K562 (cell line): ENCODE data around the gene NPEPPS. TPM values are rescaled to one million over a fixed set of nuclear protein-coding genes. Genes with fewer than 3 reads are reported as not detected.
A peak's percentile ranks its signal among the peaks of the same experiment; 100 is the strongest.

ENCODE experiments used
- GTF2F1 ChIP-seq: IDR thresholded peaks from 2 replicates; pipeline ENCODE4 v1.6.1; 2011; ENCODE audit warnings: low read depth, low read length, improper control_type of control experiment
- GTF3C2 ChIP-seq: IDR thresholded peaks from 3 replicates; pipeline ENCODE4 v1.6.1; 2011; ENCODE audit warnings: borderline replicate concordance, mild to moderate bottlenecking, moderate library complexity; ENCODE audit not compliant: insufficient read length; ENCODE audit errors: extremely low read depth
- HBP1 ChIP-seq: fragments of 450-650 bp; formaldehyde crosslinking; IDR thresholded peaks from 2 replicates; pipeline ENCODE4 v1.4.0; 2022; ENCODE audit warnings: missing genetic modification characterization
- HMGN3 ChIP-seq: IDR thresholded peaks from 2 replicates; pipeline ENCODE4 v1.6.1; 2011; ENCODE audit warnings: borderline replicate concordance, low read depth, mild to moderate bottlenecking, mixed read lengths, low read length; ENCODE audit not compliant: insufficient read length; ENCODE audit errors: extremely low read depth
- NONO ChIP-seq, 2 experiments: fragments of 200-400 bp in 1 of 2; fragments of 450-650 bp in 1 of 2; formaldehyde crosslinking in 1 of 2; IDR thresholded peaks; 2 replicates each; pipeline ENCODE4 v1.6.1; 2017; ENCODE audit warnings: low read depth in 2 of 2, mild to moderate bottlenecking in 2 of 2, moderate library complexity in 2 of 2, low read length in 1 of 2
- NR0B1 ChIP-seq: fragments of 450-650 bp; IDR thresholded peaks from one replicate; pipeline ENCODE4 v1.6.1; 2018; ENCODE audit warnings: mild to moderate bottlenecking, moderate library complexity; ENCODE audit not compliant: partially characterized antibody
- TSHZ1 ChIP-seq: fragments of 250-450 bp; sonication (Bioruptor Pico); IDR thresholded peaks from 2 replicates; pipeline ENCODE4 v1.4.0; 2020; ENCODE audit warnings: mild to moderate bottlenecking, moderate library complexity
- ZKSCAN1 ChIP-seq: fragments of 150-350 bp; IDR thresholded peaks from 2 replicates; pipeline ENCODE4 v1.6.1; 2016; ENCODE audit warnings: low read depth, low read length
- polyA plus RNA-seq, 8 experiments: library from polyadenylated mRNA; depleted of rRNA in 4 of 8; stranded (reverse) in 5 of 8; unstranded in 3 of 8; fragments of >200 nt; fragmentation: Nextera tagmentation in 2 of 8; fragmentation: Illumina TruSeq in 1 of 8; extraction: Ambion mirVana in 2 of 8; extraction: Trizol in 1 of 8; gene quantifications; 2 replicates each; pipeline versions ENCODE4 v1.2.1 to v1.2.3, GENCODE V29; 2011 to 2014; ENCODE audit warnings: inconsistent platforms in 1 of 8, missing spikeins in 1 of 8
- total RNA-seq, 7 experiments: library from RNA; depleted of rRNA in 6 of 7; stranded (reverse); fragments of >200 nt in 6 of 7; fragmentation: Illumina TruSeq in 2 of 7; extraction: Trizol in 2 of 7; gene quantifications; 2 replicates each; pipeline versions ENCODE4 v1.2.1 to v1.2.3, GENCODE V29; 2011 to 2021; ENCODE audit warnings: low replicate concordance in 1 of 7

NPEPPS gene
- total and polyA plus RNA-seq, 9 of the 15 experiments (the other 6 are each of a cell fraction or from before 2014, with no cell fraction given): 21.4 to 108 (median 46.0) TPM

- TF ChIP-seq NR0B1: no peak
- peak; percentile 1 for TF ChIP-seq HMGN3
- TF ChIP-seq GTF2F1: no peak
- TF ChIP-seq NONO (IDR thresholded peaks at IDR 0.05; ENCODE audit: low read depth in 2 of 2, low read length in 1 of 2): peak in 1 of 2 experiments; percentile 91; a peak in 2 of 4 replicates
- TF ChIP-seq GTF3C2: no peak
- TF ChIP-seq TSHZ1: no peak
- TF ChIP-seq ZKSCAN1: no peak; the same call in 1 of the 2 replicates
- TF ChIP-seq HBP1: no peak
Measured at GRCh38 chr17:47649972-47650524, 119.1 kb downstream of the NPEPPS start (continued).
